Esophagus muscularis mucosa (tissue), 4 donors: ENCODE measurements around the gene MYL5.

ENCODE experiments used
- CTCF ChIP-seq, 3 experiments: fragments of 200-600 bp in 2 of 3; fragments of 450-650 bp in 1 of 3; sonication (generic) in 2 of 3; IDR thresholded peaks; one replicate each; pipeline ENCODE4 v1.5.1; 2017 to 2019; ENCODE audit warnings: antibody characterized with exemption in 3 of 3, mild to moderate bottlenecking in 2 of 3, moderate library complexity in 1 of 3
- EP300 ChIP-seq: sonication (generic); formaldehyde crosslinking; IDR thresholded peaks from one replicate; pipeline ENCODE4 v1.6.1; 2017; ENCODE audit warnings: antibody characterized with exemption
- POLR2A ChIP-seq: fragments of 450-650 bp; IDR thresholded peaks from one replicate; pipeline ENCODE4 v1.6.1; 2017; ENCODE audit warnings: antibody characterized with exemption, moderate library complexity, mild to moderate bottlenecking, low read depth

DNA sequence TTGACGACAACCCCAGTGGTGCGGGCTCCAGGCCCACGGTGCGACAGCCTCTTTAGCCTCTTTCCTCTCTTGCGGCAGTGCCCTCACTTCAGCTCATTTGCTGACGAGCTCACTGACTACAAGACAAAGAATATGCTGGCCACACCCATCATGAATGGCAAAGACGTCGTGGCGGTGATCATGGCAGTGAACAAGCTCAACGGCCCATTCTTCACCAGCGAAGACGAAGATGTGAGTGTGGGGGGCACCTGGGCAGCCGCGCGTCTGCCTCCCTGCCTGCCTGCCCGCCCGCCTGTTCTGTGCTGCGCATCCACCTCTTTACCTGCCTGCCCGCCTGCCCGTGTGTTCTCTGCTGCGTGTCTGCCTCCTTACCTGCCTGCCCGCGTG is 39.8 kb upstream of the MYL5 start:
- no peak for TF ChIP-seq POLR2A
- TF ChIP-seq EP300 = no peak
- TF ChIP-seq CTCF (IDR thresholded peaks at IDR 0.05) = no peak
